Neural cell (in vitro differentiated cells): ENCODE measurements around the gene IGSF21. TPM values are rescaled to one million over a fixed set of nuclear protein-coding genes. Genes with fewer than 3 reads are reported as not detected.

ENCODE experiments used
- H2AFZ ChIP-seq: fragments of 200-600, 300-800 bp; sonication (generic), shearing (Covaris generic); 2 replicates; pipeline ENCODE4 v1.6.0; 2014; ENCODE audit warnings: low read depth, mild to moderate bottlenecking, antibody characterized with exemption, low read length, moderate library complexity
- H3F3A ChIP-seq: fragments of 200-600 bp; shearing (Covaris generic); 2 replicates; pipeline ENCODE4 v1.6.1; 2016; ENCODE audit warnings: mild to moderate bottlenecking, moderate library complexity, mixed read lengths, antibody characterized with exemption, low read length; ENCODE audit not compliant: insufficient read depth, poor library complexity, severe bottlenecking
- H3K27ac ChIP-seq: fragments of 200-600, 300-800 bp; sonication (generic), shearing (Covaris generic); 2 replicates; pipeline ENCODE4 v1.5.1; 2014; ENCODE audit warnings: mild to moderate bottlenecking, low read length, moderate library complexity
- H3K27me3 ChIP-seq: fragments of 300-800, 200-600 bp; sonication (generic), shearing (Covaris generic); 2 replicates; pipeline ENCODE4 v1.6.0; 2014; ENCODE audit warnings: mild to moderate bottlenecking, low read depth, low read length, moderate library complexity; ENCODE audit not compliant: insufficient read depth
- H3K36me3 ChIP-seq: fragments of 300-800, 200-600 bp; sonication (generic), shearing (Covaris generic); 2 replicates; pipeline ENCODE4 v1.5.1; 2014; ENCODE audit warnings: mild to moderate bottlenecking, antibody characterized with exemption, low read length, moderate library complexity; ENCODE audit not compliant: insufficient read depth
- H3K4me2 ChIP-seq: fragments of 300-800, 200-600 bp; sonication (generic), shearing (Covaris generic); 2 replicates; pipeline ENCODE4 v1.6.0; 2014; ENCODE audit warnings: mild to moderate bottlenecking, low read length
- H3K4me3 ChIP-seq: fragments of 300-800, 200-600 bp; sonication (generic), shearing (Covaris generic); 2 replicates; pipeline ENCODE4 v1.5.1; 2014; ENCODE audit warnings: mild to moderate bottlenecking, low read length, moderate library complexity
- H3K79me2 ChIP-seq: fragments of 200-600 bp; shearing (Covaris generic); replicated peaks from 2 replicates; pipeline ENCODE4 v1.6.0; 2014; ENCODE audit warnings: mild to moderate bottlenecking, low read length, moderate library complexity; ENCODE audit not compliant: insufficient read depth
- H3K9ac ChIP-seq: fragments of 300-800, 200-600 bp; sonication (generic), shearing (Covaris generic); 2 replicates; pipeline ENCODE4 v1.6.1; 2016; ENCODE audit warnings: mild to moderate bottlenecking, low read length, mixed read lengths
- H3K9me2 ChIP-seq: fragments of 200-600 bp; shearing (Covaris generic); 2 replicates; pipeline ENCODE4 v1.6.1; 2016; ENCODE audit warnings: mild to moderate bottlenecking, low read length, mixed read lengths; ENCODE audit not compliant: insufficient read depth
- H3K9me3 ChIP-seq: fragments of 200-600, 300-800 bp; sonication (generic), shearing (Covaris generic); 2 replicates; pipeline ENCODE4 v1.6.1; 2016; ENCODE audit warnings: mild to moderate bottlenecking, mixed run types, low read length, moderate library complexity, mixed read lengths
- H4K20me1 ChIP-seq: fragments of 200-600 bp; shearing (Covaris generic); 2 replicates; pipeline ENCODE4 v1.6.1; 2016; ENCODE audit warnings: mild to moderate bottlenecking, mixed run types; ENCODE audit not compliant: insufficient read depth
- EP300 ChIP-seq: fragments of 450-650 bp; conservative IDR thresholded peaks from 2 replicates; pipeline ENCODE4 v1.6.1; 2014; ENCODE audit warnings: antibody characterized with exemption, mild to moderate bottlenecking, moderate library complexity; ENCODE audit not compliant: poor library complexity, severe bottlenecking
- EZH2 ChIP-seq: fragments of 200-600, 300-800 bp; shearing (Covaris generic), sonication (generic); IDR thresholded peaks from 2 replicates; pipeline ENCODE4 v1.6.1; 2014; ENCODE audit warnings: antibody characterized with exemption, low read length, borderline replicate concordance, mild to moderate bottlenecking; ENCODE audit not compliant: insufficient read depth, poor library complexity, severe bottlenecking
- MXI1 ChIP-seq: fragments of 450-650 bp; conservative IDR thresholded peaks from 2 replicates; pipeline ENCODE4 v1.6.1; 2014; ENCODE audit warnings: antibody characterized with exemption, mild to moderate bottlenecking; ENCODE audit not compliant: poor library complexity, severe bottlenecking
- POLR2AphosphoS5 ChIP-seq: IDR thresholded peaks from 2 replicates; pipeline ENCODE4 v1.6.1; 2012
- RAD21 ChIP-seq: fragments of 450-650 bp; conservative IDR thresholded peaks from 2 replicates; pipeline ENCODE4 v1.6.1; 2014; ENCODE audit warnings: antibody characterized with exemption, mild to moderate bottlenecking, moderate library complexity
- SMC3 ChIP-seq: fragments of 450-650 bp; conservative IDR thresholded peaks from 2 replicates; pipeline ENCODE4 v1.6.1; 2014; ENCODE audit warnings: antibody characterized with exemption, mild to moderate bottlenecking, moderate library complexity; ENCODE audit not compliant: poor library complexity
- TAF1 ChIP-seq: IDR thresholded peaks from 2 replicates; pipeline ENCODE4 v1.6.1; 2012; ENCODE audit warnings: low read depth
- polyA plus RNA-seq: library from polyadenylated mRNA; depleted of rRNA; stranded (reverse); fragments of >200 nt; gene quantifications from 2 replicates; pipeline ENCODE4 v1.2.3, GENCODE V29; 2014
- TF ChIP-seq, protein P1 (sequence below): fragments of 450-650 bp; IDR thresholded peaks from 2 replicates; pipeline ENCODE4 v1.5.1; 2014; ENCODE audit warnings: antibody characterized with exemption, mild to moderate bottlenecking, moderate library complexity; ENCODE audit not compliant: poor library complexity, severe bottlenecking
- TF ChIP-seq, protein P2 (sequence below): IDR thresholded peaks from 2 replicates; pipeline ENCODE4 v1.6.1; 2012; ENCODE audit warnings: borderline replicate concordance

IGSF21 gene
- polyA plus RNA-seq, 1 donor from 2014 or later, result 2.4 TPM

DNA sequence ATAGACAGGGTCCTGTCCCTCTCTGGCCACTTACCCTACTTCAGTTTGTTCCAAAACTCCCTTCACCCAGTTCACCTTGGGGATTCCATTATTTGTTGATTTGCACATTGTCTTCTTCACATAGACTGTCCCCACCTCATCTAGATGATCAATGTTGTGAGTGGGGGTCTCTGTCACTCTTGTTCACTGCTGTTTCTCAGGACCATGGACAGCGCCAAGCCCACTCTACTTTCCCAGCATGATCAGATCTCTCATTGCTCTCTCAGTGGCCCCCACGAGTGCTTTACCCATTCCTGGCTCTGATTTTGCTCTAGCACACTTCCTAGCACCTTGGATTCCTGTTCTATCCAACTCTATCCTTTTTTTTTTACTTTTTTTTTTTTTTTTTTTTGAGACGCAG is 45.4 kb upstream of the IGSF21 start:
- Histone ChIP-seq H3K4me2 (no peak overlapping the region), H3K4me3 (no peak overlapping the region), H3K27me3 (no peaks in the 10 kb centered on the region), H3K9ac (no peak overlapping the region), H2AFZ (no peak overlapping the region), H3K9me3 (no peaks in the 10 kb centered on the region), H3K79me2 (no peaks in the 10 kb centered on the region), H3K36me3 (no peaks in the 10 kb centered on the region), H3K27ac (no peak overlapping the region), H3K9me2 (no peaks in the 10 kb centered on the region), H4K20me1 (no peaks in the 10 kb centered on the region), H3F3A (no peaks in the 10 kb centered on the region)
- TF ChIP-seq POLR2AphosphoS5, result no peak
- TF ChIP-seq EP300, result no peak
- TF ChIP-seq RAD21, result no peak
- no peak for TF ChIP-seq EZH2
- no peak for TF ChIP-seq TAF1
- TF ChIP-seq, protein P1, sequence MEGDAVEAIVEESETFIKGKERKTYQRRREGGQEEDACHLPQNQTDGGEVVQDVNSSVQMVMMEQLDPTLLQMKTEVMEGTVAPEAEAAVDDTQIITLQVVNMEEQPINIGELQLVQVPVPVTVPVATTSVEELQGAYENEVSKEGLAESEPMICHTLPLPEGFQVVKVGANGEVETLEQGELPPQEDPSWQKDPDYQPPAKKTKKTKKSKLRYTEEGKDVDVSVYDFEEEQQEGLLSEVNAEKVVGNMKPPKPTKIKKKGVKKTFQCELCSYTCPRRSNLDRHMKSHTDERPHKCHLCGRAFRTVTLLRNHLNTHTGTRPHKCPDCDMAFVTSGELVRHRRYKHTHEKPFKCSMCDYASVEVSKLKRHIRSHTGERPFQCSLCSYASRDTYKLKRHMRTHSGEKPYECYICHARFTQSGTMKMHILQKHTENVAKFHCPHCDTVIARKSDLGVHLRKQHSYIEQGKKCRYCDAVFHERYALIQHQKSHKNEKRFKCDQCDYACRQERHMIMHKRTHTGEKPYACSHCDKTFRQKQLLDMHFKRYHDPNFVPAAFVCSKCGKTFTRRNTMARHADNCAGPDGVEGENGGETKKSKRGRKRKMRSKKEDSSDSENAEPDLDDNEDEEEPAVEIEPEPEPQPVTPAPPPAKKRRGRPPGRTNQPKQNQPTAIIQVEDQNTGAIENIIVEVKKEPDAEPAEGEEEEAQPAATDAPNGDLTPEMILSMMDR, result no peak
- no peak for TF ChIP-seq SMC3
- no peak for TF ChIP-seq MXI1

DNA sequence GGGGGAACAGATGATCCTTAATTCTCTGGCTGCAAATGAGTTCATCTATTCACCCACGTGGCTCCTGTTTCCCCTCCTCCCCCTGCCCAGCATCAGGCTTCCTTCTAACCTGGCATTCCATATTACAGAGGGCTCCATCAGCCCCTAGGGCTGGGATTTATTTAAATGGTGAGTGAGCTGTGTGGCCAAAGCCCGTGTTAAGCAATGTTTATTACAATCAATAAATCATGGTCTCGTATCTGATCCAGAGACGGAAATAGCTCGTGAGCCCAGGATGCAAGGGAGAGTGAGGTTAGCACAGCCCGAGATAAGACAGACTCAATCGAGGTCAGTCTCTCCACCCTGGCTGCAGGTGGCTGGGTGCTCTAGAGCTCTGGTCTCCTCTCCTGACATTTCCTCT is 43.1 kb upstream of the IGSF21 start:
- Histone ChIP-seq H4K20me1 (no peaks in the 10 kb centered on the region), H3K9me3 (no peaks in the 10 kb centered on the region), H3K79me2 (no peaks in the 10 kb centered on the region), H3K9me2 (no peaks in the 10 kb centered on the region), H3K9ac (no peak overlapping the region), H2AFZ (no peak overlapping the region), H3K27ac (no peak overlapping the region), H3F3A (no peaks in the 10 kb centered on the region), H3K4me3 (no peak overlapping the region), H3K4me2 (no peak overlapping the region), H3K27me3 (no peaks in the 10 kb centered on the region), H3K36me3 (no peaks in the 10 kb centered on the region)
- TF ChIP-seq, protein P1, result no peak
- TF ChIP-seq SMC3, result no peak
- TF ChIP-seq EZH2, result no peak
- TF ChIP-seq, protein P2, sequence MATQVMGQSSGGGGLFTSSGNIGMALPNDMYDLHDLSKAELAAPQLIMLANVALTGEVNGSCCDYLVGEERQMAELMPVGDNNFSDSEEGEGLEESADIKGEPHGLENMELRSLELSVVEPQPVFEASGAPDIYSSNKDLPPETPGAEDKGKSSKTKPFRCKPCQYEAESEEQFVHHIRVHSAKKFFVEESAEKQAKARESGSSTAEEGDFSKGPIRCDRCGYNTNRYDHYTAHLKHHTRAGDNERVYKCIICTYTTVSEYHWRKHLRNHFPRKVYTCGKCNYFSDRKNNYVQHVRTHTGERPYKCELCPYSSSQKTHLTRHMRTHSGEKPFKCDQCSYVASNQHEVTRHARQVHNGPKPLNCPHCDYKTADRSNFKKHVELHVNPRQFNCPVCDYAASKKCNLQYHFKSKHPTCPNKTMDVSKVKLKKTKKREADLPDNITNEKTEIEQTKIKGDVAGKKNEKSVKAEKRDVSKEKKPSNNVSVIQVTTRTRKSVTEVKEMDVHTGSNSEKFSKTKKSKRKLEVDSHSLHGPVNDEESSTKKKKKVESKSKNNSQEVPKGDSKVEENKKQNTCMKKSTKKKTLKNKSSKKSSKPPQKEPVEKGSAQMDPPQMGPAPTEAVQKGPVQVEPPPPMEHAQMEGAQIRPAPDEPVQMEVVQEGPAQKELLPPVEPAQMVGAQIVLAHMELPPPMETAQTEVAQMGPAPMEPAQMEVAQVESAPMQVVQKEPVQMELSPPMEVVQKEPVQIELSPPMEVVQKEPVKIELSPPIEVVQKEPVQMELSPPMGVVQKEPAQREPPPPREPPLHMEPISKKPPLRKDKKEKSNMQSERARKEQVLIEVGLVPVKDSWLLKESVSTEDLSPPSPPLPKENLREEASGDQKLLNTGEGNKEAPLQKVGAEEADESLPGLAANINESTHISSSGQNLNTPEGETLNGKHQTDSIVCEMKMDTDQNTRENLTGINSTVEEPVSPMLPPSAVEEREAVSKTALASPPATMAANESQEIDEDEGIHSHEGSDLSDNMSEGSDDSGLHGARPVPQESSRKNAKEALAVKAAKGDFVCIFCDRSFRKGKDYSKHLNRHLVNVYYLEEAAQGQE, result no peak
- no peak for TF ChIP-seq MXI1
- no peak for TF ChIP-seq POLR2AphosphoS5
- no peak for TF ChIP-seq TAF1
- TF ChIP-seq EP300, result no peak
- no peak for TF ChIP-seq RAD21
